ENCODE measurements around the gene SRCIN1.

Gene SRCIN1

GRCh38 chr17:38579083-38579480 lies 26.7 kb downstream of the SRCIN1 start:
- DNase-seq, result no peak

GRCh38 chr17:38578229-38579082 lies 27.3 kb downstream of the SRCIN1 start:
- no peak for DNase-seq

- no peak for DNase-seq
Measured at GRCh38 chr17:38577645-38578173, 28.0 kb downstream of the SRCIN1 start.

- DNase-seq, result no peak
Measured at GRCh38 chr17:38577244-38577643, 28.5 kb downstream of the SRCIN1 start.

- no peak for DNase-seq
Measured at GRCh38 chr17:38575781-38576180, 30.0 kb downstream of the SRCIN1 start.

- DNase-seq, result no peak
Measured at GRCh38 chr17:38574712-38575111, 31.0 kb downstream of the SRCIN1 start.

- DNase-seq, result peak; percentile 64
Measured at GRCh38 chr17:38572669-38573365, 32.9 kb downstream of the SRCIN1 start.

- no peak for DNase-seq
Measured at GRCh38 chr17:38571833-38572668, 33.7 kb downstream of the SRCIN1 start.

GRCh38 chr17:38569701-38570512 lies 35.8 kb downstream of the SRCIN1 start:
- DNase-seq, result peak; percentile 35

- peak; percentile 78 for DNase-seq
Measured at GRCh38 chr17:38568845-38569510, 36.8 kb downstream of the SRCIN1 start.

- DNase-seq, result no peak
Measured at GRCh38 chr17:38568274-38568673, 37.5 kb downstream of the SRCIN1 start.

- no peak for DNase-seq
Measured at GRCh38 chr17:38567350-38567749, 38.4 kb downstream of the SRCIN1 start.

GRCh38 chr17:38566666-38567031 lies 39.1 kb downstream of the SRCIN1 start:
- DNase-seq, result no peak

GRCh38 chr17:38565853-38566665 lies 39.7 kb downstream of the SRCIN1 start:
- DNase-seq, result no peak

- DNase-seq, result no peak
Measured at GRCh38 chr17:38564869-38565268, 40.9 kb downstream of the SRCIN1 start.

- DNase-seq, result no peak
Measured at GRCh38 chr17:38564254-38564837, 41.4 kb downstream of the SRCIN1 start.

- DNase-seq, result no peak
Measured at GRCh38 chr17:38563362-38564253, 42.1 kb downstream of the SRCIN1 start.

- DNase-seq, result no peak
Measured at GRCh38 chr17:38562903-38563302, 42.8 kb downstream of the SRCIN1 start.

GRCh38 chr17:38562215-38562569 lies 43.6 kb downstream of the SRCIN1 start:
- DNase-seq, result no peak

Data from midbrain (tissue), 1 donor.